Mucosa of rectum (tissue), 2 donors: Measurements from ENCODE around the gene CTNND2.

Source experiments
- H3K27ac ChIP-seq, 2 donors: one replicate each; pipeline ENCODE4 v1.7.0; 2013; ENCODE audit warnings: inconsistent platforms in 2 of 2, low read depth in 2 of 2, low read length in 2 of 2
- H3K27me3 ChIP-seq, 2 donors: one replicate each; pipeline ENCODE4 v1.7.0; 2013; ENCODE audit warnings: low read length in 2 of 2; ENCODE audit not compliant: control insufficient read depth in 2 of 2, insufficient read depth in 2 of 2
- H3K36me3 ChIP-seq, 2 donors: one replicate each; pipeline ENCODE4 v1.7.0; 2013; ENCODE audit warnings: low read length in 2 of 2; ENCODE audit not compliant: control insufficient read depth in 2 of 2, insufficient read depth in 2 of 2
- H3K4me1 ChIP-seq, 2 donors: one replicate each; pipeline ENCODE4 v1.7.0; 2013; ENCODE audit warnings: low read length in 2 of 2, mild to moderate bottlenecking in 1 of 2; ENCODE audit not compliant: control insufficient read depth in 2 of 2, insufficient read depth in 2 of 2
- H3K4me3 ChIP-seq, 2 donors: one replicate each; pipeline ENCODE4 v1.7.0; 2013; ENCODE audit warnings: low read length in 2 of 2
- H3K9ac ChIP-seq, 2 donors: one replicate each; pipeline ENCODE4 v1.7.0; 2013; ENCODE audit warnings: low read length in 2 of 2, low read depth in 1 of 2, mild to moderate bottlenecking in 1 of 2
- H3K9me3 ChIP-seq, 2 donors: one replicate each; pipeline ENCODE4 v1.7.0; 2013; ENCODE audit warnings: low read length in 2 of 2; ENCODE audit not compliant: control insufficient read depth in 2 of 2
- donor health status: healthy.
- donor health status: Normal muscosa, but diverticular disease.

The CTNND2 gene

DNA sequence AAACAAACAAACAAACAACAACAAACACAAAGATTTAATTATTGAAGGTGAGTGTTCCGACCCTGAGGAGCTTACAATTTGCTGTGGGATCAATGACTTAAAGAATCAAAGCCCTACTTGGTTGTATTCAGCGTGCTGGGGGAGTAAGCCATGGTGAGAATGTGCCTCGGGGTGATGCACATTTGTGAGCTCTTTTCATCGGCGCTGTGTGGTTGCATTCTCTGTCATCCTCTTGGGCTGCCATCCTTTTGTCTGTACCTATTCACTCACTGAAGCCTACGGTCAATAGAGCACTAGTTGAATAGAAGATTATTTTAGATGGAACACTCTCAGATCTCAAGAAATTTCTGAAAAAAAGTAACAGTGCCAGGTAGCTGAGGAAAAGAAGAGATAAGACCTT lies 203.9 kb downstream of the CTNND2 start:
- Histone ChIP-seq H3K36me3 (no peaks in the 10 kb centered on the region), H3K27me3 (no peaks in the 10 kb centered on the region), H3K4me3 (no peak overlapping the region), H3K27ac (no peak overlapping the region), H3K4me1 (no peaks in the 10 kb centered on the region), H3K9me3 (no peaks in the 10 kb centered on the region), H3K9ac (no peak overlapping the region)

DNA sequence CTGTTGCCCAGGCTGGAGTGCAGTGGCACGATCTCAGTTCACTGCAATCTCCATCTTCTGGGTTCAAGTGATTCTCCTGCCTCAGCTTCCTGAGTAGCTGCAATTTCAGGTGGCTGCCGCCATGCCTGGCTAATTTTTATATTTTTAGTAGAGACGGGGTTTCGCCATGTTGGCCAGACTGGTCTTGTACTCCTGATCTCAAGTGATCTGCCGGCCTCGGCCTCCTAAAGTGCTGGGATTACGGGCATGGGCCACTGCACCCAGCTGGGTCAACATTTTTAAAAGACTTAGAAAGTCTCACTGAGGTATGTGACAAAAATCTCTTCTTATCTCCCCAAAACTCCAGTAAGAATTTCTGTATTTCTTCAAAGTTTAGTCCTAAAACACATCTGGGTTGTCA lies 211.6 kb downstream of the CTNND2 start:
- H3K27ac ChIP-seq = no peak overlapping the region
- H3K9ac ChIP-seq = no peak overlapping the region
- no peak overlapping the region for H3K4me3 ChIP-seq
- no peaks in the 10 kb centered on the region for H3K27me3 ChIP-seq
- no peaks in the 10 kb centered on the region for H3K4me1 ChIP-seq
- no peaks in the 10 kb centered on the region for H3K9me3 ChIP-seq
- no peaks in the 10 kb centered on the region for H3K36me3 ChIP-seq

DNA sequence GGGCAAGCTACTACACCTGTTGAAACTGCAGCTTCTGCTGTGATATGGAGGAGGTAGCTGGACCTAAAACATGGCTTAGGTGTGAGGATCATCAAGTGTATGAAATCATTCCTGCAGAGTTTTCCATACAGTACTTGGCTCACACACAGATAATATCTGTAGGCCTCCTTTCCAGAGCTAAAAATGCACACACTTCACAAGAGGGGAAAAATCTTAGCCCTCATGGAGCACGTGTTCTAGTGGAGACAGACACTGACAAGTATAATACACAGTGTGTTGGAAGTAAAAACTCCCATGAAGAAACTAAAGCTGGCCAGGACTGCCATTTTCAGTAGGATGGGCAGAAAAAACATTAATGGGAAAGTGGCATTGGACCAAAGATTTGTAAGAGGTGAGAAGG lies 216.7 kb downstream of the CTNND2 start:
- H3K9ac ChIP-seq = no peak overlapping the region
- H3K9me3 ChIP-seq = no peaks in the 10 kb centered on the region
- H3K27ac ChIP-seq = no peak overlapping the region
- H3K36me3 ChIP-seq = no peaks in the 10 kb centered on the region
- no peaks in the 10 kb centered on the region for H3K4me1 ChIP-seq
- H3K27me3 ChIP-seq = no peaks in the 10 kb centered on the region
- H3K4me3 ChIP-seq = no peak overlapping the region

DNA sequence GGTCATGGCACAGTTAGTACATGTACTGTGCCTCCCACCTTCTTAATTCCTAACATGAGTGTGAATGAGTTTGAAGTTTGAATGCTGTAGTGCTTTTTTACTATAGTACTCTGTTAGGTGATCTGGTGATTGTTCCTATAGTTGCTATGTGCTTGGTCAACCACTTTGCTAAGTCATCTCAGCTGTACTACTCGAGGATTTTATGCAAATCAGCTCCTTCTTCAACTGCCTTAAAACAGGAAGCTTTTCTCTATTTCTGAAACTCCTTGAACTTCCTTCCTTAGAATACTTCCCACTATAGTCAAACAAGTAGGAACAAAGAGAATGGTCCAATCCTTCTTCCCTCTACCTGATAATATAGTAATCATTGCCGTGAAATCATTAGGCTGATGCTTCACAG lies 219.6 kb downstream of the CTNND2 start:
- Histone ChIP-seq H3K9me3 (no peaks in the 10 kb centered on the region), H3K36me3 (no peaks in the 10 kb centered on the region), H3K4me1 (no peaks in the 10 kb centered on the region), H3K4me3 (no peak overlapping the region), H3K27me3 (no peaks in the 10 kb centered on the region), H3K27ac (no peak overlapping the region), H3K9ac (no peak overlapping the region)

DNA sequence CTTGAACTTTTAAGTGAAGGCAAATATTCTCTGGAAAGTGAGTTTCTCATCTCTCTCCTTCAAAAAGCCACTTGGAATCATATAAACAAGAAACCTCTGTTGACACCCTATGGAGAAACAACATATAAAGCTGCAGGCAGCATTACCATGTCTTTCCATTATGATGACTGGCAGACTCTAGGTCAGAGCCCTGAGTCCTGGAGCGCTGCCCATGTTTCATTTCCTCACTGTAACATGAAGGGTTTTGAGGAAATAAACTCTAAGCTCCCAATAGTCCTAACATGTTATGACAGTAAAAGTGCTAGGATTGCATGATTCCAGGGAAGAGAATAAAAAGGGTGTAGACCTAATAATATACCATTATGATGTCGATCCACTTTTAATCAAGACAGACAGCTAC lies 220.6 kb downstream of the CTNND2 start:
- no peak overlapping the region for H3K9ac ChIP-seq

DNA sequence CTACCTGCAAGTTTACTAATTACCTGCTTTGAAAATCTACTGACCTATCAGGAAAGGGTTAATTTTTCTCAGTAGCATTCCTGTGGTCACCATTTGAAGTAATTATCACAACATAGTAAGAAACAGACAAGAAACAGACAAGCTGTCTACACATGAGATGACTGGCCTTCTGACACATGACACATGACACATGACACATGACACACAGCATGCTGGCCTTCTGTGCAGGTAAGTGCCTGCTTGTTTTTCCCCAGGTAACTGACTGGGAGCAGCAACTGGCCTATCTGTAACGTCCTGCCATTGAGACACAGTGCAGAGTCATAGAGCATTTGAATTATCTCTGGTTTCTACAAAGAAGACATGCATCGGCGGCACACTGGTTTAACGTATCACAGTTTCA lies 222.4 kb downstream of the CTNND2 start:
- Histone ChIP-seq H3K27me3 (no peaks in the 10 kb centered on the region), H3K4me1 (no peaks in the 10 kb centered on the region), H3K9ac (no peak overlapping the region), H3K27ac (no peak overlapping the region), H3K4me3 (no peak overlapping the region), H3K36me3 (no peaks in the 10 kb centered on the region), H3K9me3 (no peaks in the 10 kb centered on the region)

More for the DNA sequence above, 220.6 kb downstream of the CTNND2 start:
- Histone ChIP-seq H3K27ac (no peak overlapping the region), H3K4me3 (no peak overlapping the region), H3K4me1 (no peaks in the 10 kb centered on the region), H3K9me3 (no peaks in the 10 kb centered on the region), H3K36me3 (no peaks in the 10 kb centered on the region), H3K27me3 (no peaks in the 10 kb centered on the region)

DNA sequence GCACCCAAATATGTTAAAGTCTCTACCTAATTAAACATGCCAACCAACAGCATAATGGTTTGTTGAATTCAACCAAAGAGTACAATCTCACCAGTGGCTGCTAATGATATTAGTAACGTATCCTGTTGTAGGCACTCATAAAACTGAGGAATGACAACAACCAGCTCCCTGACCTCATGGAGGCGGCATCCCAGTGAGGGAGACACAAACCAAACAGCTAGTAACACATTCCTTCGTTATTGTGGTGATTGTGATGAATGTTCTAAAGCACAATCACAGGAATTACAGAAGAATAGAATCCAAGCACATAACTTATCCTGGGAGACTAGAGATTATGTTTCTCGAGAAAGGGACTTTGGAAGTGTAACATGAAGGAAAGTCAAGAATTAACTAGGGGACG lies 224.6 kb downstream of the CTNND2 start:
- Histone ChIP-seq H3K9me3 (no peaks in the 10 kb centered on the region), H3K36me3 (no peaks in the 10 kb centered on the region), H3K27ac (no peak overlapping the region), H3K4me1 (no peaks in the 10 kb centered on the region), H3K4me3 (no peak overlapping the region), H3K9ac (no peak overlapping the region), H3K27me3 (no peaks in the 10 kb centered on the region)

DNA sequence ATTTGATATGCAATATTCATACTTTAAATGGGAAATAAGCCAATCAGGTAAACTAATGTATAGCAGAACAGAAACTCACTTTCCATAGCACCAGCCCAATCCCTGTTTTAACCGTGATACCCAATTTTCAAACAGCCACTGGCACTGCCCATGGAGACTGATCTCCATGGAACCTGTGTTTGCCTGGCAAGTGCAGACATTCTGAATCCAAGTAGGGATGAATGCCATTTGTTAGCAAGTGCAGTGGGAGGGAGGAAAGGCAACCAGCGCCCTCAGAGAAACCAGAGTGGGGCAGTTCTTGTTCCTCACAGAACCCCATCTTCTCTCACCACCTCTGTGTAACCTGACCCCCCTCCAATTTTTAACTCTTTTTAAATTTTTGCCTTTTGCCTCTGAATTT lies 229.1 kb downstream of the CTNND2 start:
- Histone ChIP-seq H3K4me3 (no peak overlapping the region), H3K4me1 (no peaks in the 10 kb centered on the region), H3K36me3 (no peaks in the 10 kb centered on the region), H3K27me3 (no peaks in the 10 kb centered on the region), H3K27ac (no peak overlapping the region), H3K9me3 (no peaks in the 10 kb centered on the region), H3K9ac (no peak overlapping the region)

DNA sequence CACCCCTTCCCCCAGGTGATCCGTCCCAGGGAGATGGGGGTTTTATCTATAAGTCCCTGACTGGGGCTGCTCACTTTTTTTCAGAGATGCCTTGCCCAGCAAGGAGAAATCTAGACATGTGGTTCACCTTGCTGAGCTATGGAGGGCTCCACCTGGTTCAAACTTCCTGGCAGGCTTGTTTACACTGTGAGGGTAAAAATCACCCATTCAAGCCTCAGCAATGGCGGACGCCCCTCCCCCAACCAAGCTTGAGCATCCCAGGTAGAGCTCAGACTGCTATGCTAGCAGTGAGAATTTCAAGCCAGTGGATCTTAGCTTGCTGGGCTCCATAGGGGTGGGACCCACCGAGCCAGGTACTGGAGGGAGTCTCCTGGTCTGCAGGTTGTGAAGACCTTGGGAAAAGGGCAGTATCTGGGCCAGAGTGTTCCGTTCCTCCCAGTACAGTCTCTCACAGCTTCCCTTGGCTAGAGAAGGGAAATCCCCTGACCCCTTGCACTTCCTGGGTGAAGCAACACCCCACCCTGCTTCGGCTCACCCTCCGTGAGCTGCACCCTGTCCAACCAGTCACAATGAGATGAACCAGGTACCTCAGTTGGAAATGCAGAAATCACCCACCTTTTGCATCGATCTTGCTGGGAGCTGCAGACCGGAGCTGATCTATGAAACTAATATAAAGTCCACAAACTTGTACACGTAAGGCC lies 231.7 kb downstream of the CTNND2 start:
- no peaks in the 10 kb centered on the region for H3K4me1 ChIP-seq
- H3K36me3 ChIP-seq = no peaks in the 10 kb centered on the region
- H3K27ac ChIP-seq = no peak overlapping the region
- no peak overlapping the region for H3K4me3 ChIP-seq
- no peaks in the 10 kb centered on the region for H3K9me3 ChIP-seq
- no peak overlapping the region for H3K9ac ChIP-seq
- H3K27me3 ChIP-seq = no peaks in the 10 kb centered on the region

DNA sequence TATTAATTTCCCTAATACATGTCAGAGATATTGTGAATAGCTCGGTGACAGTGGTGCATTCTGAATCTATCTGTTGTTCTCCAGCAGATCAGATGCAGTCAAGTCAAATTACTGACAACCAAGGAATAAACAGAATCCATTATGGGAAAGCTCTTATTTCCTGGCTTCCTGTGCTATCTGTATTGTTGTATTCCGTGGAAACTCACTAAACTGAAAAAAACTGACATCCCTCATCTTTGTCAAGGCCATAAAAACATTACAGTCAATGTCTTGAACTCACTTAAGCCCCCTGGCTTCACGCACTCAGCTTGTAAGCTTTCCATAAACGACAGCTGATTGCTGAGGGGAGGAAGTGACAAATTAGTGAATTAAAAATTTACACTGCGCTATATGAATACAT lies 245.9 kb downstream of the CTNND2 start:
- H3K4me1 ChIP-seq = no peaks in the 10 kb centered on the region
- no peaks in the 10 kb centered on the region for H3K27me3 ChIP-seq
- no peak overlapping the region for H3K9ac ChIP-seq
- no peaks in the 10 kb centered on the region for H3K36me3 ChIP-seq
- no peaks in the 10 kb centered on the region for H3K9me3 ChIP-seq
- no peak overlapping the region for H3K4me3 ChIP-seq
- H3K27ac ChIP-seq = no peak overlapping the region

DNA sequence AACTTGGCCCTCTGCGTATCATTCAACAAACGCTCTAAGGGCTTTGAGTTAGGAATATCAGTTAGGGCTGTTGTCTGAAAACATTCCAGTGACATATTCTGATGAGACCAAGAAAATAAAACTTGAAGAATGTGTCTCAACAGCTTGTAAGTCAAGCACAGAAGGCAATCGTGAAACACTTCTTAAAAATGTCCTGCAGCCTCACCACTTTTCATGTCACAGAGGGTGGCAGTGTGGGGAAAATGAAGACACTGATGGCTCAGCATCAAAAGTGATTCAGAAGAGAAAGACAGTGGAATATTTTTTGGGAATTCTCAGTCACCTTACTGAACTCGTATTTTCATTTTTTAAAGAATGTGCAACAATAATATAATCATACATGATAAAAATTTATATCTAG lies 247.3 kb downstream of the CTNND2 start:
- H3K27ac ChIP-seq = no peak overlapping the region

More for the DNA sequence above, 247.3 kb downstream of the CTNND2 start:
- no peaks in the 10 kb centered on the region for H3K36me3 ChIP-seq
- H3K27me3 ChIP-seq = no peaks in the 10 kb centered on the region
- H3K9me3 ChIP-seq = no peaks in the 10 kb centered on the region
- no peak overlapping the region for H3K9ac ChIP-seq
- H3K4me3 ChIP-seq = no peak overlapping the region
- H3K4me1 ChIP-seq = no peaks in the 10 kb centered on the region
